ENCODE results near the gene LDB3. TPM values are rescaled to one million over a fixed set of nuclear protein-coding genes. Genes with fewer than 3 reads are reported as not detected.

LDB3 gene
- polyA plus RNA-seq, 4 donors = 0.92 to 1.5 (median 1.0) TPM

- DNase-seq (ENCODE audit: low read depth in 4 of 4, low spot score in 2 of 4) = no peak
These were observed 17.3 kb upstream of the LDB3 start for GRCh38 chr10:86651021-86651471.

- no peak for DNase-seq (ENCODE audit: low read depth in 4 of 4, low spot score in 2 of 4)
These were observed 16.5 kb upstream of the LDB3 start for GRCh38 chr10:86651631-86652331.

- DNase-seq (ENCODE audit: low read depth in 4 of 4, low spot score in 2 of 4) = no peak
These were observed 15.7 kb upstream of the LDB3 start for GRCh38 chr10:86652361-86653202.

GRCh38 chr10:86653379-86653778 lies 14.9 kb upstream of the LDB3 start:
- DNase-seq (ENCODE audit: low read depth in 4 of 4, low spot score in 2 of 4) = no peak

GRCh38 chr10:86653987-86654386 lies 14.3 kb upstream of the LDB3 start:
- DNase-seq (ENCODE audit: low read depth in 4 of 4, low spot score in 2 of 4) = no peak

- no peak for DNase-seq (ENCODE audit: low read depth in 4 of 4, low spot score in 2 of 4)
These were observed 13.7 kb upstream of the LDB3 start, which contains the start of gene OPN4 for GRCh38 chr10:86654411-86655172. Gene OPN4 (plus strand): TSS chr10:86654547. CDS start chr10:86654784, 237 bp downstream.

GRCh38 chr10:86655173-86655540 lies 13.2 kb upstream of the LDB3 start:
- no peak for DNase-seq (ENCODE audit: low read depth in 4 of 4, low spot score in 2 of 4)

- no peak for DNase-seq (ENCODE audit: low read depth in 4 of 4, low spot score in 2 of 4)
These were observed 12.7 kb upstream of the LDB3 start for GRCh38 chr10:86655596-86655995.

GRCh38 chr10:86657011-86657395 lies 11.3 kb upstream of the LDB3 start:
- DNase-seq (ENCODE audit: low read depth in 4 of 4, low spot score in 2 of 4) = no peak

GRCh38 chr10:86657396-86658011 lies 10.8 kb upstream of the LDB3 start:
- DNase-seq (ENCODE audit: low read depth in 4 of 4, low spot score in 2 of 4) = no peak

- no peak for DNase-seq (ENCODE audit: low read depth in 4 of 4, low spot score in 2 of 4)
These were observed 10.0 kb upstream of the LDB3 start for GRCh38 chr10:86658261-86658741.

- DNase-seq (ENCODE audit: low read depth in 4 of 4, low spot score in 2 of 4) = no peak
These were observed 9.6 kb upstream of the LDB3 start for GRCh38 chr10:86658751-86659150.

- DNase-seq (ENCODE audit: low read depth in 4 of 4, low spot score in 2 of 4) = no peak
These were observed 9.1 kb upstream of the LDB3 start for GRCh38 chr10:86659161-86659691.

- DNase-seq (ENCODE audit: low read depth in 4 of 4, low spot score in 2 of 4) = no peak
These were observed 8.4 kb upstream of the LDB3 start for GRCh38 chr10:86659721-86660453.

GRCh38 chr10:86661161-86662025 lies 6.9 kb upstream of the LDB3 start:
- DNase-seq (ENCODE audit: low read depth in 4 of 4, low spot score in 2 of 4) = no peak

- DNase-seq (ENCODE audit: low read depth in 4 of 4, low spot score in 2 of 4) = no peak
These were observed 5.9 kb upstream of the LDB3 start for GRCh38 chr10:86662186-86663045.

GRCh38 chr10:86663046-86663345 lies 5.3 kb upstream of the LDB3 start:
- DNase-seq (ENCODE audit: low read depth in 4 of 4, low spot score in 2 of 4) = no peak
